H1 (cell line): ENCODE measurements around the gene ARPP21. TPM values are rescaled to one million over a fixed set of nuclear protein-coding genes. Genes with fewer than 3 reads are reported as not detected.

Experiments used
- SIN3A ChIP-seq, 2 experiments: IDR thresholded peaks in 1 of 2; conservative IDR thresholded peaks in 1 of 2; 2 replicates each; pipeline ENCODE4 v1.6.1; 2011 to 2012; ENCODE audit warnings: low read length in 2 of 2, improper control_type of control experiment in 1 of 2, low read depth in 1 of 2, mild to moderate bottlenecking in 1 of 2
- polyA plus RNA-seq, 7 experiments: library from polyadenylated mRNA; depleted of rRNA in 3 of 7; stranded (reverse) in 5 of 7; unstranded in 2 of 7; fragments of >200 nt in 5 of 7; fragments of 200-250 nt in 2 of 7; gene quantifications; 1 replicate in 5 of 7; 2 replicates in 1 of 7; 4 replicates in 1 of 7; pipeline versions ENCODE4 v1.2.1 to v1.2.3, GENCODE V29; 2011 to 2013; ENCODE audit warnings: missing spikeins in 2 of 7, mixed read lengths in 2 of 7
- total RNA-seq: library from RNA; stranded (reverse); fragmentation: NEBNext Ultra II Directional; extraction: Animal tissue kit (Norgen Biotek cat#: 25700); gene quantifications from 2 replicates; pipeline ENCODE4 v1.2.1, GENCODE V29; 2021

ARPP21 gene
- total and polyA plus RNA-seq, 2 of the 8 experiments (the other 6 are each of a cell fraction or from before 2014, with no cell fraction given), result not detected

DNA sequence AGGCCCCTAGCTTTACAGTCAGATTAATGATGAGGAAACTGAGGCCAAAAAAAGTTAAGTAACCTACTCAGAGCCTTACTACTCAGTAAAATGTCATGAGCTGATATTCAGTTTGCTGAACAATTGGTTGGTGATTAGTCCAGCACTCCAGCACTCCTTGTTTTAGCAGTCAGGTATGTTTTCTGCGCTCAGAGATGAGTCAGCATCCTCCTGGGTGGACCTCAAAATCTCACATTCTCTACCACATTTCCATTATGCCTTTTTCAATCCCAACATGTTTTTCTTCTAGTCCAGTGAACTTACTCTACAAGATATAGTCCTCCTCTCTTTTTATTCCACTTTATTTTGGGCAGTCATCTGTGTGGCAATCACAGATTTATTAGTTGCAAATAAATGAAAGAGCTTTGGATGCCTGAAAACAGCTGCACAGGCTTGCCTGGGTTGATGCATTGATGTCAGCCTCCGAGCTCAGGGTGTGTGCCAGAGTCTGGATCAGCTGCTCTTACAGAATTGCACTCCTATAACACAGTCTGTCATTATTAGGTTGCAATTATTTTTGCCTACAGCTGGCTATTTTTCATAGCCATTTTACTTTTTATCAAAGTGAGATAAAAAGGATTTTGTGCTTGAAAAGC is 133.2 kb downstream of the ARPP21 start (continued):
- TF ChIP-seq SIN3A (conservative IDR thresholded peaks at IDR 0.05 in 1 of 2, IDR thresholded peaks at IDR 0.05 in 1 of 2; ENCODE audit: low read depth in 1 of 2, low read length in 2 of 2), result no peak
- TF ChIP-seq, all 59 proteins: peak for 0
